ENCODE data around the gene LENG8. TPM values are rescaled to one million over a fixed set of nuclear protein-coding genes. Genes with fewer than 3 reads are reported as not detected.
A peak's percentile ranks its signal among the peaks of the same experiment; 100 is the strongest.

LENG8 gene
- total RNA-seq, 1 experiment from 2014 or later = 196 TPM

- Histone ChIP-seq H3K9me2 (ENCODE audit: insufficient read depth) (no peaks in the 10 kb centered on the region), H3K4me3 (replicated peaks in 1 of 2; ENCODE audit: low read depth in 1 of 2, low read length in 2 of 2) (peak overlapping the region; percentile 64 to 97), H3K36me3 (ENCODE audit: control insufficient read depth in 1 of 2, insufficient read depth in 2 of 2, low read length in 2 of 2) (peaks cover 34 to 46% of the 10 kb centered on the region in 2 experiments), H3K4me1 (ENCODE audit: control insufficient read depth in 1 of 2, insufficient read depth in 2 of 2, low read length in 2 of 2) (peaks cover 12 to 25% of the 10 kb centered on the region in 2 experiments; a peak in 3 of 4 replicates), H4K20me1 (ENCODE audit: insufficient read depth) (peaks cover 7% of the 10 kb centered on the region; the same call in 1 of the 2 replicates), H3K4me2 (ENCODE audit: low read length) (peak overlapping the region; percentile 89), H3K9me3 (ENCODE audit: control insufficient read depth in 1 of 2, insufficient read depth in 1 of 2, low read depth in 1 of 2, low read length in 2 of 2) (no peaks in the 10 kb centered on the region), H2AFZ (ENCODE audit: low read depth, low read length, poor library complexity, severe bottlenecking) (no peak overlapping the region), H3K79me2 (ENCODE audit: insufficient read depth, low read length) (peaks cover 86% of the 10 kb centered on the region), H3K27me3 (ENCODE audit: insufficient read depth, low read length) (no peaks in the 10 kb centered on the region), H3K27ac (ENCODE audit: low read depth, low read length) (peak overlapping the region; percentile 90), H3K9ac (ENCODE audit: low read length) (peak overlapping the region; percentile 98)
- ChIA-PET POLR2A (interaction anchor here (2.0 kb wide), 1 partner anchor 11 kb away, joined by 12 read pairs; no protein-coding TSS in a partner anchor), CTCF (no interaction called here), RAD21 (ENCODE audit: low non-redundant PET in 1 of 2, low total read pairs in 2 of 2, uncharacterized antibody in 2 of 2, unreplicated experiment in 2 of 2) (no interaction called here)
- ATAC-seq = no peak
- no peak for DNase-seq (ENCODE audit: low read depth, low spot score)
- intact Hi-C loops (cut with micrococcal nuclease) = loop anchor here (1.0 kb wide), 1 partner anchor 14 kb away; the partner anchor contains the start of gene LENG9
- TF ChIP-seq EGR1 (IDR thresholded peaks at IDR 0.05; ENCODE audit: low read depth) (no peak; the same call in 1 of the 2 replicates), TCF7L2 (IDR thresholded peaks at IDR 0.05; ENCODE audit: borderline replicate concordance, extremely low read depth, insufficient read depth, insufficient read length) (no peak), ATF3 (IDR thresholded peaks at IDR 0.05) (no peak), EZH2 (IDR thresholded peaks at IDR 0.05) (no peak), CEBPB (IDR thresholded peaks at IDR 0.05; ENCODE audit: low read depth) (no peak), RAD21 (IDR thresholded peaks at IDR 0.05; ENCODE audit: low read depth) (no peak), SIN3A (IDR thresholded peaks at IDR 0.05; ENCODE audit: low read depth) (no peak), JUND (IDR thresholded peaks at IDR 0.05) (no peak)
- BruUV-seq (replicated peaks) = no TSS peak
Observed at GRCh38 chr19:54449701-54450069, 686 bp downstream of the LENG8 start.

- POLR2A ChIA-PET = interaction anchor here (0.9 kb wide), 1 partner anchor 9 kb away, joined by 3 read pairs; no protein-coding TSS in a partner anchor
- DNase-seq (ENCODE audit: low read depth, low spot score) = no peak
Observed at GRCh38 chr19:54451331-54451871, 2.4 kb downstream of the LENG8 start.

More at GRCh38 chr19:54451331-54451871, 2.4 kb downstream of the LENG8 start:
- no peak overlapping the region for H2AFZ ChIP-seq (ENCODE audit: low read depth, low read length, poor library complexity, severe bottlenecking)
- H3K36me3 ChIP-seq (ENCODE audit: control insufficient read depth in 1 of 2, insufficient read depth in 2 of 2, low read length in 2 of 2) = peaks cover 47 to 60% of the 10 kb centered on the region in 2 experiments; a peak in 3 of 4 replicates
- TF ChIP-seq EGR1 (IDR thresholded peaks at IDR 0.05; ENCODE audit: low read depth) (no peak), SP1 (IDR thresholded peaks at IDR 0.05; ENCODE audit: low read depth) (no peak), JUND (IDR thresholded peaks at IDR 0.05) (no peak), CBX3 (IDR thresholded peaks at IDR 0.05; ENCODE audit: low read depth) (no peak), ATF3 (IDR thresholded peaks at IDR 0.05) (no peak), EZH2phosphoT487 (IDR thresholded peaks at IDR 0.05; ENCODE audit: borderline replicate concordance) (no peak)
- H3K4me2 ChIP-seq (ENCODE audit: low read length) = peak overlapping the region; percentile 89
- H3K9ac ChIP-seq (ENCODE audit: low read length) = peak overlapping the region; percentile 98; the same call in 1 of the 2 replicates
- peaks cover 7% of the 10 kb centered on the region; the same call in 1 of the 2 replicates for H4K20me1 ChIP-seq (ENCODE audit: insufficient read depth)
- ATAC-seq = no peak
- BruUV-seq (replicated peaks) = no TSS peak
- intact Hi-C loops (cut with micrococcal nuclease) = no loop called here
- H3K79me2 ChIP-seq (ENCODE audit: insufficient read depth, low read length) = peaks cover 95% of the 10 kb centered on the region
- no peaks in the 10 kb centered on the region for H3K9me2 ChIP-seq (ENCODE audit: insufficient read depth)
- peaks cover 12 to 25% of the 10 kb centered on the region in 2 experiments; a peak in 3 of 4 replicates for H3K4me1 ChIP-seq (ENCODE audit: control insufficient read depth in 1 of 2, insufficient read depth in 2 of 2, low read length in 2 of 2)
- RAD21 ChIA-PET (ENCODE audit: low non-redundant PET in 1 of 2, low total read pairs in 2 of 2, uncharacterized antibody in 2 of 2, unreplicated experiment in 2 of 2) = no interaction called here
- peak overlapping the region; percentile 4; the same call in 1 of the 2 replicates for H3K27ac ChIP-seq (ENCODE audit: low read depth, low read length)
- H3K4me3 ChIP-seq (replicated peaks in 1 of 2; ENCODE audit: low read depth in 1 of 2, low read length in 2 of 2) = 0 out of 4 replicates have a peak overlapping the region, but pooled peaks have one; percentile 9 to 97
- no peaks in the 10 kb centered on the region for H3K27me3 ChIP-seq (ENCODE audit: insufficient read depth, low read length)
- CTCF ChIA-PET = no interaction called here
- H3K9me3 ChIP-seq (ENCODE audit: control insufficient read depth in 1 of 2, insufficient read depth in 1 of 2, low read depth in 1 of 2, low read length in 2 of 2) = no peaks in the 10 kb centered on the region

All from HCT116 (cell line).